ENCODE results near the gene RNGTT. TPM values are rescaled to one million over a fixed set of nuclear protein-coding genes. Genes with fewer than 3 reads are reported as not detected.

RNGTT gene
- total RNA-seq, 1 donor: 38.0 TPM

GRCh38 chr6:88609983-88610382, 353.4 kb downstream of the RNGTT start:
- no peak for TF ChIP-seq CTCF (IDR thresholded peaks at IDR 0.05; ENCODE audit: insufficient read depth, low read depth, low read length)
- DNase-seq (ENCODE audit: low read depth): no peak

GRCh38 chr6:88605271-88605670, 358.1 kb downstream of the RNGTT start:
- H3K4me3 ChIP-seq (ENCODE audit: low read depth, low read length): no peak overlapping the region
- no peak for TF ChIP-seq CTCF (IDR thresholded peaks at IDR 0.05; ENCODE audit: insufficient read depth, low read depth, low read length)
- no peak for DNase-seq (ENCODE audit: low read depth)

More at GRCh38 chr6:88609983-88610382, 353.4 kb downstream of the RNGTT start:
- no peak overlapping the region for H3K4me3 ChIP-seq (ENCODE audit: low read depth, low read length)

GRCh38 chr6:88599571-88599970, 363.8 kb downstream of the RNGTT start:
- DNase-seq (ENCODE audit: low read depth): no peak
- no peak overlapping the region for H3K4me3 ChIP-seq (ENCODE audit: low read depth, low read length)
- no peak for TF ChIP-seq CTCF (IDR thresholded peaks at IDR 0.05; ENCODE audit: insufficient read depth, low read depth, low read length)

GRCh38 chr6:88596801-88597200, 366.6 kb downstream of the RNGTT start:
- H3K4me3 ChIP-seq (ENCODE audit: low read depth, low read length): no peak overlapping the region
- no peak for TF ChIP-seq CTCF (IDR thresholded peaks at IDR 0.05; ENCODE audit: insufficient read depth, low read depth, low read length)
- DNase-seq (ENCODE audit: low read depth): no peak

- no peak overlapping the region for H3K4me3 ChIP-seq (ENCODE audit: low read depth, low read length)
- DNase-seq (ENCODE audit: low read depth): no peak
- no peak for TF ChIP-seq CTCF (IDR thresholded peaks at IDR 0.05; ENCODE audit: insufficient read depth, low read depth, low read length)
These were observed 374.5 kb downstream of the RNGTT start for GRCh38 chr6:88588938-88589337.

GRCh38 chr6:88587150-88587520, 376.3 kb downstream of the RNGTT start:
- H3K4me3 ChIP-seq (ENCODE audit: low read depth, low read length): no peak overlapping the region
- no peak for DNase-seq (ENCODE audit: low read depth)
- TF ChIP-seq CTCF (IDR thresholded peaks at IDR 0.05; ENCODE audit: insufficient read depth, low read depth, low read length): no peak

- DNase-seq (ENCODE audit: low read depth): no peak
These were observed 376.9 kb downstream of the RNGTT start for GRCh38 chr6:88586371-88587149.

More at GRCh38 chr6:88586371-88587149, 376.9 kb downstream of the RNGTT start:
- no peak for TF ChIP-seq CTCF (IDR thresholded peaks at IDR 0.05; ENCODE audit: insufficient read depth, low read depth, low read length)
- no peak overlapping the region for H3K4me3 ChIP-seq (ENCODE audit: low read depth, low read length)
